Stimulated activated CD4-positive, alpha-beta T cell treated with anti-CD3 and anti-CD28 coated beads, Interleukin-2, amount 100 ng/mL, for 24 hours (primary cell): ENCODE data around the gene RSAD2.
"Not testable (repeated sequence)": the region's sequence is repeated elsewhere in the genome, so short reads cannot be mapped to it uniquely, and the experiment has no call there.

Experiments
- DNase-seq, 2 donors: peaks; one replicate each; pipeline ENCODE4 v3.0.0-alpha.2; 2020

The RSAD2 gene

GRCh38 chr2:6928452-6928851 is 50.9 kb downstream of the RSAD2 start:
- DNase-seq, result no peak

GRCh38 chr2:6929196-6929819 is 51.7 kb downstream of the RSAD2 start:
- no peak for DNase-seq

- no peak for DNase-seq
Observed at GRCh38 chr2:6930923-6931647, 53.5 kb downstream of the RSAD2 start.

GRCh38 chr2:6931753-6932152 is 54.2 kb downstream of the RSAD2 start:
- DNase-seq, result no peak

- DNase-seq, result no peak
Observed at GRCh38 chr2:6932206-6932605, 54.6 kb downstream of the RSAD2 start.

GRCh38 chr2:6932828-6933227 is 55.3 kb downstream of the RSAD2 start:
- DNase-seq, result no peak

GRCh38 chr2:6933911-6934310 is 56.3 kb downstream of the RSAD2 start:
- no peak for DNase-seq

- no peak for DNase-seq
Observed at GRCh38 chr2:6934345-6934744, 56.8 kb downstream of the RSAD2 start.

- no peak for DNase-seq
Observed at GRCh38 chr2:6934758-6935651, 57.4 kb downstream of the RSAD2 start.

- DNase-seq, result not testable (repeated sequence)
Observed at GRCh38 chr2:6935652-6936020, 58.1 kb downstream of the RSAD2 start.

- DNase-seq, result no peak
Observed at GRCh38 chr2:6937157-6937556, 59.6 kb downstream of the RSAD2 start.

GRCh38 chr2:6937582-6937981 is 60.0 kb downstream of the RSAD2 start:
- DNase-seq, result no peak

GRCh38 chr2:6939071-6939470 is 61.5 kb downstream of the RSAD2 start:
- no peak for DNase-seq

GRCh38 chr2:6940820-6941219 is 63.2 kb downstream of the RSAD2 start:
- no peak for DNase-seq

GRCh38 chr2:6941299-6942046 is 63.9 kb downstream of the RSAD2 start:
- no peak for DNase-seq

GRCh38 chr2:6942848-6943247 is 65.3 kb downstream of the RSAD2 start:
- no peak for DNase-seq

- no peak for DNase-seq
Observed at GRCh38 chr2:6943523-6943922, 65.9 kb downstream of the RSAD2 start.

GRCh38 chr2:6943971-6944370 is 66.4 kb downstream of the RSAD2 start:
- no peak for DNase-seq

GRCh38 chr2:6944555-6944954 is 67.0 kb downstream of the RSAD2 start:
- no peak for DNase-seq

- no peak for DNase-seq
Observed at GRCh38 chr2:6945087-6945813, 67.7 kb downstream of the RSAD2 start.

- no peak for DNase-seq
Observed at GRCh38 chr2:6945821-6946220, 68.2 kb downstream of the RSAD2 start.

- no peak for DNase-seq
Observed at GRCh38 chr2:6946722-6947121, 69.1 kb downstream of the RSAD2 start.
